Spleen (tissue), 11 donors: ENCODE results near the gene ALDH4A1. TPM values are rescaled to one million over a fixed set of nuclear protein-coding genes. Genes with fewer than 3 reads are reported as not detected.

ENCODE experiments used
- DNase-seq: peaks from one replicate; pipeline ENCODE4 v3.0.0-alpha.2; 2020
- H3K27ac ChIP-seq, 8 donors: fragments of 200-600 bp; sonication (generic) in 7 of 8; 1 replicate in 4 of 8; 2 replicates in 4 of 8; pipeline versions ENCODE4 v1.5.0 to v1.8.0; 2016 to 2021; ENCODE audit warnings: inconsistent platforms in 4 of 8, mild to moderate bottlenecking in 4 of 8, moderate library complexity in 1 of 8
- H3K27me3 ChIP-seq, 7 donors: fragments of 200-600 bp; sonication (generic) in 6 of 7; replicated peaks in 1 of 7; 1 replicate in 4 of 7; 2 replicates in 3 of 7; pipeline versions ENCODE4 v1.5.0 to v1.8.0; 2016 to 2021; ENCODE audit warnings: inconsistent platforms in 3 of 7, mild to moderate bottlenecking in 1 of 7
- H3K36me3 ChIP-seq, 6 donors: fragments of 200-600 bp; sonication (generic) in 5 of 6; 1 replicate in 4 of 6; 2 replicates in 2 of 6; pipeline versions ENCODE4 v1.5.0 to v1.8.0; 2016 to 2021; ENCODE audit warnings: inconsistent platforms in 2 of 6
- H3K4me1 ChIP-seq, 6 donors: fragments of 200-600 bp; sonication (generic) in 5 of 6; 1 replicate in 3 of 6; 2 replicates in 3 of 6; pipeline versions ENCODE4 v1.5.0 to v1.8.0; 2016 to 2021; ENCODE audit warnings: inconsistent platforms in 3 of 6
- H3K4me3 ChIP-seq, 8 donors: fragments of 200-600 bp; sonication (generic) in 7 of 8; 1 replicate in 4 of 8; 2 replicates in 4 of 8; pipeline versions ENCODE4 v1.5.0 to v1.8.0; 2016 to 2021; ENCODE audit warnings: inconsistent platforms in 4 of 8, mild to moderate bottlenecking in 4 of 8, moderate library complexity in 2 of 8
- H3K9me3 ChIP-seq, 8 donors: fragments of 200-600 bp; sonication (generic) in 7 of 8; 1 replicate in 4 of 8; 2 replicates in 4 of 8; pipeline versions ENCODE4 v1.5.0 to v1.8.0; 2016 to 2021; ENCODE audit warnings: inconsistent platforms in 4 of 8
- POLR2A ChIP-seq, 3 donors: fragments of 450-650 bp; IDR thresholded peaks; one replicate each; pipeline ENCODE4 v1.5.1; 2017; ENCODE audit warnings: antibody characterized with exemption in 3 of 3, mild to moderate bottlenecking in 1 of 3
- POLR2AphosphoS5 ChIP-seq, 3 donors: sonication (generic); formaldehyde crosslinking; IDR thresholded peaks; one replicate each; pipeline ENCODE4 v1.5.1; 2017; ENCODE audit warnings: antibody characterized with exemption in 3 of 3
- WGBS, 5 donors: extraction: QIAGEN DNeasy Blood & Tissue Kit in 3 of 5; methylation state at CpG; one replicate each; pipeline versions ENCODE4 v1.1.5 to v1.1.7; 2013 to 2018; 5-methylcytosine and 5-hydroxymethylcytosine counted together
- intact Hi-C: fragments of 100-400 bp; cut with DNase I; formaldehyde crosslinking; loops from one replicate; pipeline ENCODE4 v1.15.0; 2023; ENCODE audit warnings: low total_unique reads
- polyA plus RNA-seq, 3 donors: library from polyadenylated mRNA; stranded (reverse); fragments of 200-250 nt; gene quantifications; one replicate each; pipeline ENCODE4 v1.2.1, GENCODE V29; 2013
- total RNA-seq, 7 donors: library from RNA; depleted of rRNA in 3 of 7; stranded (reverse); fragments of >200 nt in 3 of 7; fragmentation: NEBNext Ultra II Directional in 4 of 7; extraction: Animal tissue kit (Norgen Biotek cat#: 25700) in 4 of 7; gene quantifications; one replicate each; pipeline versions ENCODE4 v1.1.0 to v1.2.1, GENCODE V29; 2016 to 2021
- TF ChIP-seq, protein P1 (sequence below), 11 experiments: fragments of 200-600 bp in 7 of 11; fragments of 450-650 bp in 4 of 11; sonication (generic) in 4 of 11; IDR thresholded peaks in 8 of 11; conservative IDR thresholded peaks in 3 of 11; 1 replicate in 7 of 11; 2 replicates in 4 of 11; pipeline versions ENCODE4 v1.4.0 to v1.8.0; 2016 to 2021; ENCODE audit warnings: antibody characterized with exemption in 11 of 11, inconsistent platforms in 4 of 11, mild to moderate bottlenecking in 1 of 11
- donor health status: healthy with polysubstance abuse.
- donor health status: DM: no; HTN: no; CAD: no; lungs with moderate emphysema.
- donor health status: DM: no; HTN: no; CAD: no.
- donor health status: Bipolar disorder and iron deficiency.
- donor health status: healthy.
- donor health status: DM: no; HTN: no; CAD: no.
- donor health status: DM: yes; HTN: yes; CAD: no.

ALDH4A1 gene
- total and polyA plus RNA-seq, 10 donors, result 3.5 to 11.2 (median 8.0) TPM

DNA sequence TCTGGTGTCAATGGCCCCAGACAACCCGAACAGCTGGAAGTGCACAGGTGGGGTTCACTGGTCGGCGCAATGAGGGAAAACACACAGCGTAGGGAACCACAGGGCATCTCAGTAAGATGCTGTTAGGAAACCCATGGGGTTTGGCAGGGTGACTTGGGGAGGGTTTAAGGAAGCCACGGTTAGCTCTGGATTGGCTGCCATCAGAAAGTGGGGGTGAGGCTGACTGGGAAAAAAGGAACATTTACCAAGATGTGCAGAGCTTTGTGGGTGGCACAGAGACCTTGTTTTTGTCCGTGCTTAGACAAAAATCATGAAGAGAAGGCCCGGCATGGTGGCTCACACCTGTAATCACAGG, 11.0 kb downstream of the ALDH4A1 start:
- WGBS, 5 donors, result 61 to 88% (median 81%) methylated on average over 7 of the region's 7 CpGs
- intact Hi-C loops, result no loop called here
- H3K27ac ChIP-seq, result no peak overlapping the region

DNA sequence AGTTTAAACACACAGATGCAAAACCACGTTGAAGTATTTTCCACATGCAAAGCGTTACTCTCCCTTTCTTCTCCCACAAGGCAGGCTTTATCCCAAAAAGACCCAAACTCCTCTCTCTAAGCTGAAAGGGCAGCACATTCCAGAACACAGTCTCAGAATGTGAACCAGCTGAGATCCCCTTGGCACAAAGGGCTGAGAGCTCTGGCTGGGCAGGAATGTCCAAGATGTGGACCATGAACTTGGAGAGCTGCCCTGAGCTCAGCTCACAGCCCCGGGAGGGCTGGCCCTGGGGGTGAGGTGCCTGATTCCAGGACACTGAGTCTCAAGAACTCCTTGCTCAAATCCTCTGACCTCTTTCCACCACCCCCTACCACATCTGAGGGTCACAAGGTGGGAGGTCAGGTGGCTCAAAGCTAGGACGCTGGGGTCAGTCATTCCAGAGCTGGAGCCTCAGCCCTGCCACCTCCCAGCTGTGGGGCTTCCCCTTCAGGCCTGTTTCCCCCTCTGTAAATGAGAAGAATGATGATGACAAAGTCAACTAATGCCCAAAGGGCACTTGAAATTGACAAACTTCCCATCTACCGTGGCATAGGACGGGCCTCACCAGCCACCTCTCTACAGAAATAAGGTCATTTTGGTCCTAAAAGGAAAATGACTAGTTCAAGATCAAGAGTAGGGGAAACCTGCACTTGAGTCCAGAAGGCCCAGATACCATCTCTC, 11.5 kb downstream of the ALDH4A1 start:
- 59 to 81% (median 70%) methylated on average over 5 to 6 of the region's 6 CpGs for WGBS, 5 donors
- TF ChIP-seq POLR2A (IDR thresholded peaks at IDR 0.05), result no peak
- TF ChIP-seq, protein P1, sequence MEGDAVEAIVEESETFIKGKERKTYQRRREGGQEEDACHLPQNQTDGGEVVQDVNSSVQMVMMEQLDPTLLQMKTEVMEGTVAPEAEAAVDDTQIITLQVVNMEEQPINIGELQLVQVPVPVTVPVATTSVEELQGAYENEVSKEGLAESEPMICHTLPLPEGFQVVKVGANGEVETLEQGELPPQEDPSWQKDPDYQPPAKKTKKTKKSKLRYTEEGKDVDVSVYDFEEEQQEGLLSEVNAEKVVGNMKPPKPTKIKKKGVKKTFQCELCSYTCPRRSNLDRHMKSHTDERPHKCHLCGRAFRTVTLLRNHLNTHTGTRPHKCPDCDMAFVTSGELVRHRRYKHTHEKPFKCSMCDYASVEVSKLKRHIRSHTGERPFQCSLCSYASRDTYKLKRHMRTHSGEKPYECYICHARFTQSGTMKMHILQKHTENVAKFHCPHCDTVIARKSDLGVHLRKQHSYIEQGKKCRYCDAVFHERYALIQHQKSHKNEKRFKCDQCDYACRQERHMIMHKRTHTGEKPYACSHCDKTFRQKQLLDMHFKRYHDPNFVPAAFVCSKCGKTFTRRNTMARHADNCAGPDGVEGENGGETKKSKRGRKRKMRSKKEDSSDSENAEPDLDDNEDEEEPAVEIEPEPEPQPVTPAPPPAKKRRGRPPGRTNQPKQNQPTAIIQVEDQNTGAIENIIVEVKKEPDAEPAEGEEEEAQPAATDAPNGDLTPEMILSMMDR (IDR thresholded peaks at IDR 0.05 in 8 of 11, conservative IDR thresholded peaks at IDR 0.05 in 3 of 11), result no peak
- no peak for TF ChIP-seq POLR2AphosphoS5 (IDR thresholded peaks at IDR 0.05)
- H3K4me3 ChIP-seq, result no peak overlapping the region
- DNase-seq, result no peak
- H3K27me3 ChIP-seq, result no peaks in the 10 kb centered on the region
- peaks cover 0 to 33% (median 10%) of the 10 kb centered on the region in 6 donors for H3K4me1 ChIP-seq
- peak overlapping the region in 1 of 8 donors; percentile 11 for H3K27ac ChIP-seq
- intact Hi-C loops, result no loop called here
- peaks cover 0 to 50% (median 0%) of the 10 kb centered on the region in 6 donors for H3K36me3 ChIP-seq
- H3K9me3 ChIP-seq, result no peaks in the 10 kb centered on the region

More for the DNA sequence above, 11.0 kb downstream of the ALDH4A1 start:
- peaks cover 0 to 38% (median 10%) of the 10 kb centered on the region in 6 donors for H3K4me1 ChIP-seq
- H3K27me3 ChIP-seq, result no peaks in the 10 kb centered on the region
- no peak for DNase-seq
- peaks cover 0 to 50% (median 0%) of the 10 kb centered on the region in 6 donors for H3K36me3 ChIP-seq
- no peak for TF ChIP-seq POLR2A (IDR thresholded peaks at IDR 0.05)
- TF ChIP-seq POLR2AphosphoS5 (IDR thresholded peaks at IDR 0.05), result no peak
- TF ChIP-seq, protein P1 (IDR thresholded peaks at IDR 0.05 in 8 of 11, conservative IDR thresholded peaks at IDR 0.05 in 3 of 11), result no peak
- H3K9me3 ChIP-seq, result no peaks in the 10 kb centered on the region
- H3K4me3 ChIP-seq, result no peak overlapping the region

DNA sequence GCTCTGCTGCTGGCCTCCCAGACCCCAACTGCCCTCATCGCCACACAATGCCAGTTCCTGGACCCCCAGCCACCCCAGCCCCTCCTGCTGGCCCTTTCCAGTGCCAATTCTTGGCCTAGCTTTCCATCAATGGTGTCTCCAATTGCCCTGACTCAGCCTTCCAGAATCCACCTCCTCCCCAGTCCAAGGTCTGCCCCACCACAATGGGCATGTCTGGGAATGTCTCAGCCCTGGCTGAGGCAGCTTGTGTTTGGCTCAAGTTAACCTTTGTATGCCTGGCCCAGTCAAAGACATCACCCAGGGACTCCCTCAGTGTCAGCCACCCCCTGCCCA, 16.4 kb downstream of the ALDH4A1 start:
- Histone ChIP-seq H3K27ac (no peak overlapping the region), H3K4me1 (peaks cover 0 to 3% (median 0%) of the 10 kb centered on the region in 6 donors), H3K27me3 (no peaks in the 10 kb centered on the region), H3K36me3 (peaks cover 0 to 86% (median 11%) of the 10 kb centered on the region in 6 donors), H3K9me3 (no peaks in the 10 kb centered on the region), H3K4me3 (no peak overlapping the region)
- 92 to 100% (median 100%) methylated on average over 1 of the region's 1 CpG for WGBS, 5 donors
- no peak for DNase-seq
- intact Hi-C loops, result no loop called here
- TF ChIP-seq POLR2A (IDR thresholded peaks at IDR 0.05) (no peak), POLR2AphosphoS5 (IDR thresholded peaks at IDR 0.05) (no peak)
- TF ChIP-seq, protein P1 (IDR thresholded peaks at IDR 0.05 in 8 of 11, conservative IDR thresholded peaks at IDR 0.05 in 3 of 11), result no peak

DNA sequence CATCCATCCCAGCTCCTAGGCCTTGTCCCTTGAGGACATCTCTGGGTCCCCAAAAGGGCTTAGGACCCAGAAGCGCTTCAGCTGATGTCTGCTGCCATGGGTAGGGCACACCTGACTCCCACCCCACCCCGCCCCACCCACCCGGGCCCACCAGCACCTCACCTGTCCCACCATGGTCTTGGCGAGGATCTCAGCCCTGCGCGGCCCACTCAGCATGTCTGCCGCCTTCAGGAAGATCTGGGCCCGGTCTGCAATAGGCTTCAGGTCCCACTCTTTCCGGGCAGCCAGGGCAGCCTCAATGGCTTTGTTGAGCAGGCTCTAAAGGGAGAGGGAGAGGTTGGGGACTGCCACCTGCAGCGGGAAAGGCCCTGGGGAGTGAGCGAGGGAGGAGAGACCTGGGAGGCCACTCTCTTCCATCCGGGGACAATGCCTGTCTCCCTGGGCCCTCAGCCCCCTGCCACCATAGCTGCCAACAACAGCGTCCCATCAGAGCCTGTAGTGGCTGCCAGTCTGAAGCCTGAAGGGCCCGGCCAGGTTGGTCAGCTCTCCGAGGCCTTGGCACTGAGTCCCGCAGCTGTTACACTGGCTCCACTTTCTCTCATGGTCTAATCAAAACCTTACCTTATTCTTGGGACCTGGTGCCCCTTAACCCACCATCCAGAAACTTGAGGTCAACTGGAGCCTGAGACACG, 16.9 kb downstream of the ALDH4A1 start:
- DNase-seq, result no peak
- H3K9me3 ChIP-seq, result no peaks in the 10 kb centered on the region
- peaks cover 0 to 91% (median 11%) of the 10 kb centered on the region in 6 donors for H3K36me3 ChIP-seq
- WGBS, 5 donors, result 89 to 94% (median 93%) methylated on average over 12 to 17 of the region's 17 CpGs
- intact Hi-C loops, result no loop called here
- no peak overlapping the region for H3K4me3 ChIP-seq
- H3K4me1 ChIP-seq, result no peaks in the 10 kb centered on the region
- H3K27ac ChIP-seq, result no peak overlapping the region
- TF ChIP-seq POLR2A (IDR thresholded peaks at IDR 0.05), result no peak
- no peak for TF ChIP-seq POLR2AphosphoS5 (IDR thresholded peaks at IDR 0.05)
- TF ChIP-seq, protein P1 (IDR thresholded peaks at IDR 0.05 in 8 of 11, conservative IDR thresholded peaks at IDR 0.05 in 3 of 11), result no peak
- H3K27me3 ChIP-seq, result no peaks in the 10 kb centered on the region
